Activated CD4-positive, alpha-beta T cell treated with anti-CD3 and anti-CD28 coated beads for 24 hours (primary cell): ENCODE data around the gene ZMIZ1.

Experiments used
- DNase-seq, 2 donors: peaks; one replicate each; pipeline ENCODE4 v3.0.0-alpha.2; 2020; ENCODE audit warnings: low read depth in 2 of 2

Gene ZMIZ1

GRCh38 chr10:79066411-79067240, 2.1 kb upstream of the ZMIZ1 start:
- DNase-seq: no peak

- peak; percentile 70 to 78 for DNase-seq
Observed at GRCh38 chr10:79067241-79068202, 1.2 kb upstream of the ZMIZ1 start.

- no peak for DNase-seq
Observed at GRCh38 chr10:79068203-79068561, 584 bp upstream of the ZMIZ1 start.

- DNase-seq: peak in 1 of 2 donors; percentile 28
Observed at GRCh38 chr10:79069325-79070080, 737 bp downstream of the ZMIZ1 start.

- no peak for DNase-seq
Observed at GRCh38 chr10:79070081-79070605, 1.4 kb downstream of the ZMIZ1 start.

GRCh38 chr10:79070606-79071395, 2.0 kb downstream of the ZMIZ1 start:
- DNase-seq: no peak

GRCh38 chr10:79071396-79071923, 2.7 kb downstream of the ZMIZ1 start:
- DNase-seq: no peak

GRCh38 chr10:79072041-79072441, 3.3 kb downstream of the ZMIZ1 start:
- DNase-seq: no peak

GRCh38 chr10:79072994-79073645, 4.4 kb downstream of the ZMIZ1 start:
- no peak for DNase-seq

- DNase-seq: no peak
Observed at GRCh38 chr10:79073784-79074432, 5.1 kb downstream of the ZMIZ1 start.

GRCh38 chr10:79074732-79075131, 6.0 kb downstream of the ZMIZ1 start:
- DNase-seq: no peak

GRCh38 chr10:79075418-79075817, 6.7 kb downstream of the ZMIZ1 start:
- no peak for DNase-seq

GRCh38 chr10:79077488-79078173, 8.9 kb downstream of the ZMIZ1 start:
- DNase-seq: no peak

GRCh38 chr10:79078367-79079053, 9.7 kb downstream of the ZMIZ1 start:
- DNase-seq: no peak

GRCh38 chr10:79079054-79079397, 10.3 kb downstream of the ZMIZ1 start:
- DNase-seq: no peak

- no peak for DNase-seq
Observed at GRCh38 chr10:79079490-79080355, 11.0 kb downstream of the ZMIZ1 start.

GRCh38 chr10:79081353-79082034, 12.7 kb downstream of the ZMIZ1 start:
- DNase-seq: no peak
